HCT116 (cell line): ENCODE data around the gene DNAJC2. TPM values are rescaled to one million over a fixed set of nuclear protein-coding genes. Genes with fewer than 3 reads are reported as not detected.

ENCODE experiments used
- ATAC-seq: fragments of 200-7000 bp; cut with Tn5 transposase; 2 replicates; pipeline ENCODE4 v1.9.1; 2020; ENCODE audit warnings: mild to moderate bottlenecking, moderate library complexity
- BruUV-seq: library from RNA; stranded (reverse); fragments of 400-500 nt; replicated peaks from 2 replicates; lab custom pipeline; 2021; lab: Mats Ljungman, UMichigan
- CTCF ChIA-PET: fragments of 300-600 bp; sonication (Branson Sonifier 250); formaldehyde crosslinking; loops from one replicate; lab custom pipeline; 2021; ENCODE audit warnings: antibody characterized with exemption; lab: Charles Lee
- POLR2A ChIA-PET: fragments of 300-600, 350-600 bp; sonication (Branson Sonifier 250); formaldehyde crosslinking; loops from one replicate; lab custom pipeline; 2021; ENCODE audit warnings: antibody characterized with exemption; lab: Charles Lee
- RAD21 ChIA-PET, 2 experiments: fragments of 300-600 bp; sonication (Branson Sonifier 250); formaldehyde crosslinking; loops; one replicate each; lab custom pipeline; 2023; ENCODE audit warnings: low total read pairs in 2 of 2; ENCODE audit not compliant: uncharacterized antibody in 2 of 2, unreplicated experiment in 2 of 2, low non-redundant PET in 1 of 2; lab: Charles Lee
- DNase-seq: peaks from one replicate; pipeline ENCODE4 v3.0.0-alpha.2; 2010; ENCODE audit warnings: low read depth, low spot score
- H2AFZ ChIP-seq: fragments of 200-600 bp; shearing (Covaris generic), sonication (generic); 2 replicates; pipeline ENCODE4 v1.6.1; 2017; ENCODE audit warnings: low read depth, mixed run types, mixed read lengths, antibody characterized with exemption, low read length; ENCODE audit not compliant: poor library complexity, severe bottlenecking
- H3K27ac ChIP-seq: 2 replicates; pipeline ENCODE4 v1.5.1; 2012; ENCODE audit warnings: low read depth, low read length
- H3K27me3 ChIP-seq: fragments of 200-600 bp; sonication (generic); 2 replicates; pipeline ENCODE4 v1.6.1; 2016; ENCODE audit warnings: mixed run types, low read length, mixed read lengths; ENCODE audit not compliant: insufficient read depth
- H3K36me3 ChIP-seq, 2 experiments: fragments of 200-500 bp in 1 of 2; fragments of 200-600 bp in 1 of 2; sonication (Bioruptor generic) in 1 of 2; sonication (generic) in 1 of 2; 2 replicates each; pipeline versions ENCODE4 v1.5.1 to v1.6.1; 2014 to 2016; ENCODE audit warnings: low read length in 2 of 2, inconsistent platforms in 1 of 2, mixed read lengths in 1 of 2, mixed run types in 1 of 2; ENCODE audit not compliant: insufficient read depth in 2 of 2, control insufficient read depth in 1 of 2
- H3K4me1 ChIP-seq, 2 experiments: fragments of 200-600 bp in 1 of 2; sonication (generic) in 1 of 2; 2 replicates each; pipeline versions ENCODE4 v1.5.1 to v1.6.1; 2012 to 2017; ENCODE audit warnings: low read length in 2 of 2, inconsistent platforms in 1 of 2, mild to moderate bottlenecking in 1 of 2, mixed read lengths in 1 of 2, mixed run types in 1 of 2, moderate library complexity in 1 of 2; ENCODE audit not compliant: insufficient read depth in 2 of 2, control insufficient read depth in 1 of 2
- H3K4me2 ChIP-seq: fragments of 200-600 bp; sonication (generic); 2 replicates; pipeline ENCODE4 v1.6.1; 2017; ENCODE audit warnings: mixed run types, low read length, mixed read lengths
- H3K4me3 ChIP-seq, 2 experiments: fragments of 200-600 bp in 1 of 2; sonication (generic) in 1 of 2; replicated peaks in 1 of 2; 2 replicates each; pipeline ENCODE4 v1.5.1; 2011 to 2016; ENCODE audit warnings: low read length in 2 of 2, control low read depth in 1 of 2, low read depth in 1 of 2, mild to moderate bottlenecking in 1 of 2, mixed read lengths in 1 of 2, mixed run types in 1 of 2
- H3K79me2 ChIP-seq: fragments of 200-600 bp; sonication (generic); 2 replicates; pipeline ENCODE4 v1.6.1; 2017; ENCODE audit warnings: mild to moderate bottlenecking, mixed run types, low read length, moderate library complexity, mixed read lengths; ENCODE audit not compliant: insufficient read depth
- H3K9ac ChIP-seq: fragments of 200-600 bp; sonication (generic); 2 replicates; pipeline ENCODE4 v1.6.1; 2016; ENCODE audit warnings: low read length, mixed read lengths
- H3K9me2 ChIP-seq: fragments of 200-600 bp; sonication (generic), shearing (Covaris generic); 2 replicates; pipeline ENCODE4 v1.6.1; 2017; ENCODE audit warnings: mixed run types, mild to moderate bottlenecking, moderate library complexity; ENCODE audit not compliant: insufficient read depth
- H3K9me3 ChIP-seq, 2 experiments: fragments of 200-500 bp in 1 of 2; fragments of 200-600 bp in 1 of 2; sonication (Bioruptor generic) in 1 of 2; sonication (generic) in 1 of 2; 2 replicates each; pipeline ENCODE4 v1.6.1; 2014 to 2017; ENCODE audit warnings: low read length in 2 of 2, mixed read lengths in 2 of 2, inconsistent platforms in 1 of 2, low read depth in 1 of 2, mild to moderate bottlenecking in 1 of 2, mixed run types in 1 of 2, moderate library complexity in 1 of 2; ENCODE audit not compliant: control insufficient read depth in 1 of 2, insufficient read depth in 1 of 2
- H4K20me1 ChIP-seq: fragments of 200-600 bp; sonication (generic), shearing (Covaris generic); 2 replicates; pipeline ENCODE4 v1.6.1; 2017; ENCODE audit warnings: mixed run types, mild to moderate bottlenecking, moderate library complexity; ENCODE audit not compliant: insufficient read depth
- ATF3 ChIP-seq: IDR thresholded peaks from 2 replicates; pipeline ENCODE4 v1.6.1; 2012
- CBX3 ChIP-seq: IDR thresholded peaks from 2 replicates; pipeline ENCODE4 v1.6.1; 2012; ENCODE audit warnings: low read depth
- CEBPB ChIP-seq: IDR thresholded peaks from 2 replicates; pipeline ENCODE4 v1.6.1; 2012; ENCODE audit warnings: low read depth
- CTCF ChIP-seq, 3 experiments: fragments of 200-600 bp in 1 of 3; sonication (generic) in 1 of 3; IDR thresholded peaks in 2 of 3; conservative IDR thresholded peaks in 1 of 3; 2 replicates each; pipeline ENCODE4 v1.5.1; 2012 to 2017; ENCODE audit warnings: low read depth in 2 of 3, low read length in 2 of 3, antibody characterized with exemption in 1 of 3, borderline replicate concordance in 1 of 3, control low read depth in 1 of 3, mild to moderate bottlenecking in 1 of 3, mixed read lengths in 1 of 3, mixed run types in 1 of 3, moderate library complexity in 1 of 3; ENCODE audit not compliant: insufficient read depth in 1 of 3
- FOSL1 ChIP-seq: IDR thresholded peaks from 2 replicates; pipeline ENCODE4 v1.6.1; 2012; ENCODE audit warnings: low read depth
- RAD21 ChIP-seq: IDR thresholded peaks from 2 replicates; pipeline ENCODE4 v1.6.1; 2012; ENCODE audit warnings: low read depth, mild to moderate bottlenecking
- SIN3A ChIP-seq: IDR thresholded peaks from 2 replicates; pipeline ENCODE4 v1.6.1; 2012; ENCODE audit warnings: low read depth
- SP1 ChIP-seq: IDR thresholded peaks from 2 replicates; pipeline ENCODE4 v1.6.1; 2012; ENCODE audit warnings: low read depth
- YY1 ChIP-seq: IDR thresholded peaks from 2 replicates; pipeline ENCODE4 v1.6.1; 2011; ENCODE audit warnings: low read length, low read depth, moderate library complexity, mild to moderate bottlenecking; ENCODE audit not compliant: insufficient replicate concordance; ENCODE audit errors: extremely low read depth
- ZBTB33 ChIP-seq: IDR thresholded peaks from 2 replicates; pipeline ENCODE4 v1.6.1; 2011; ENCODE audit warnings: mild to moderate bottlenecking, low read length, moderate library complexity; ENCODE audit not compliant: insufficient replicate concordance; ENCODE audit errors: extremely low read depth
- ZNF274 ChIP-seq: fragments of 200-500 bp; sonication (Bioruptor generic); IDR thresholded peaks from 2 replicates; pipeline ENCODE4 v1.6.1; 2014; ENCODE audit warnings: mild to moderate bottlenecking, low read depth, low read length, inconsistent platforms
- intact Hi-C: fragments of 100-400 bp; cut with micrococcal nuclease; formaldehyde crosslinking; loops from 2 replicates; pipeline ENCODE4 v1.10.0; 2022
- total RNA-seq: library from RNA; stranded (reverse); gene quantifications from one replicate; pipeline ENCODE4 v1.2.1, GENCODE V29; 2021; ENCODE audit not compliant: unreplicated experiment

DNAJC2 gene
- total RNA-seq, 1 experiment from 2014 or later: 40.2 TPM

GRCh38 chr7:103343332-103343731 lies 1.2 kb downstream of the DNAJC2 start:
- BruUV-seq: no TSS peak
- Histone ChIP-seq H3K27ac (peak overlapping the region; percentile 74; the same call in 1 of the 2 replicates), H3K9me2 (no peaks in the 10 kb centered on the region), H3K4me3 (peak overlapping the region; percentile 95 to 97), H2AFZ (no peak overlapping the region), H3K9ac (peak overlapping the region; percentile 98), H3K9me3 (no peaks in the 10 kb centered on the region), H4K20me1 (no peaks in the 10 kb centered on the region), H3K4me2 (peak overlapping the region; percentile 90), H3K79me2 (peaks cover 77% of the 10 kb centered on the region), H3K4me1 (peaks cover 9 to 14% of the 10 kb centered on the region in 2 experiments), H3K36me3 (peaks cover 21 to 29% of the 10 kb centered on the region in 2 experiments), H3K27me3 (no peaks in the 10 kb centered on the region)
- RAD21 ChIA-PET: no interaction called here
- ATAC-seq (no peak), DNase-seq (no peak)
- no peak for TF ChIP-seq SP1
- TF ChIP-seq RAD21: no peak
- intact Hi-C loops: no loop called here
- POLR2A ChIA-PET: no interaction called here
- CTCF ChIA-PET: no interaction called here

DNA sequence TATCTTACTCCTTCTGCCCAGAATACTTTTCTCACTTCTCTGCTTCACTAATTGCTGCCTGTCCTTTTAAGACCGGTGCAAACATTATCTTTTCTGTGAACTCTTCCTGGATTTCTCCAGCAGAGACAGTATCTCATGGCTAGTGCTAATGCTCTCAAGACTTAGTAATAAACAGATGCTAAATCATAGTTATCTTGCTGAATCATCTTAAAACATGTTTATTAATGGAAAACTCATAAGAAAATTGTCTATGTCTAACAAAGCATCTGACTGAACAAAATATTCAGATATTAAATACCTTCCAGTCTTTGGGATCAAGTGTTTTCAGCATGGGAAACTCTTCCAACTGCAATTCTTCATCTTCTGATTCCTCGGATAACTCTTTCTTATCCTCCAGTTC lies 3.1 kb downstream of the DNAJC2 start:
- intact Hi-C loops: no loop called here
- BruUV-seq: no TSS peak
- peaks cover 35 to 44% of the 10 kb centered on the region in 2 experiments for H3K36me3 ChIP-seq
- H3K9ac ChIP-seq: no peak overlapping the region
- peaks cover 85% of the 10 kb centered on the region for H3K79me2 ChIP-seq
- no peaks in the 10 kb centered on the region for H3K9me3 ChIP-seq
- H3K9me2 ChIP-seq: no peaks in the 10 kb centered on the region
- H3K27me3 ChIP-seq: no peaks in the 10 kb centered on the region
- CTCF ChIA-PET: no interaction called here
- no peak for DNase-seq
- H3K4me2 ChIP-seq: no peak overlapping the region
- POLR2A ChIA-PET: no interaction called here
- no peaks in the 10 kb centered on the region for H4K20me1 ChIP-seq
- TF ChIP-seq ATF3: no peak
- TF ChIP-seq FOSL1: no peak
- TF ChIP-seq YY1: no peak
- TF ChIP-seq CTCF (IDR thresholded peaks at IDR 0.05 in 2 of 3, conservative IDR thresholded peaks at IDR 0.05 in 1 of 3; ENCODE audit: borderline replicate concordance in 1 of 3, insufficient read depth in 1 of 3, low read depth in 2 of 3, low read length in 2 of 3): no peak
- no peak for TF ChIP-seq CEBPB
- TF ChIP-seq ZNF274: no peak
- no peak for TF ChIP-seq ZBTB33
- no peak for TF ChIP-seq SIN3A
- no peak for TF ChIP-seq CBX3
- no peak for TF ChIP-seq SP1
- TF ChIP-seq RAD21: no peak
- TF ChIP-seq, all 23 proteins: peak for 0
- no peak overlapping the region for H2AFZ ChIP-seq
- RAD21 ChIA-PET: no interaction called here
- H3K4me1 ChIP-seq: peaks cover 4 to 6% of the 10 kb centered on the region in 2 experiments
- no peak overlapping the region for H3K27ac ChIP-seq
- ATAC-seq: no peak
- no peak overlapping the region for H3K4me3 ChIP-seq
